DND-41 (cell line): ENCODE results near the gene LGI1.

ENCODE experiments used
- ATAC-seq: fragments of 200-7000 bp; cut with Tn5 transposase; 3 replicates; pipeline ENCODE4 v1.9.1; 2021; ENCODE audit warnings: low read depth; ENCODE audit not compliant: insufficient read depth
- DNase-seq: peaks from one replicate; pipeline ENCODE4 v3.0.0-alpha.2; 2020
- H2AFZ ChIP-seq: 2 replicates; pipeline ENCODE4 v1.6.0; 2012; ENCODE audit warnings: low read depth, low read length
- H3K27ac ChIP-seq: 2 replicates; pipeline ENCODE4 v1.5.1; 2012; ENCODE audit warnings: low read length, inconsistent platforms
- H3K27me3 ChIP-seq: fragments of 200-600 bp; sonication (generic); 2 replicates; pipeline ENCODE4 v1.6.0; 2012; ENCODE audit warnings: low read length, mild to moderate bottlenecking, inconsistent platforms; ENCODE audit not compliant: insufficient read depth, poor library complexity
- H3K36me3 ChIP-seq: 2 replicates; pipeline ENCODE4 v1.5.1; 2012; ENCODE audit warnings: low read length, inconsistent platforms; ENCODE audit not compliant: insufficient read depth
- H3K4me1 ChIP-seq: 2 replicates; pipeline ENCODE4 v1.5.1; 2012; ENCODE audit warnings: mild to moderate bottlenecking, low read length; ENCODE audit not compliant: insufficient read depth
- H3K4me2 ChIP-seq: 2 replicates; pipeline ENCODE4 v1.6.0; 2012; ENCODE audit warnings: mild to moderate bottlenecking, moderate library complexity, low read length, inconsistent platforms; ENCODE audit not compliant: insufficient read depth
- H3K4me3 ChIP-seq, 2 experiments: fragments of 200-600 bp in 1 of 2; shearing (Covaris generic) in 1 of 2; 2 replicates each; pipeline ENCODE4 v1.5.1; 2012 to 2016; ENCODE audit warnings: inconsistent platforms in 2 of 2, low read length in 2 of 2, mild to moderate bottlenecking in 2 of 2, low read depth in 1 of 2, moderate library complexity in 1 of 2
- H3K79me2 ChIP-seq: 2 replicates; pipeline ENCODE4 v1.6.0; 2012; ENCODE audit warnings: low read length, inconsistent platforms; ENCODE audit not compliant: insufficient read depth
- H3K9ac ChIP-seq: 2 replicates; pipeline ENCODE4 v1.6.0; 2012; ENCODE audit warnings: low read depth, mild to moderate bottlenecking, inconsistent platforms, low read length, moderate library complexity
- H3K9me3 ChIP-seq: 2 replicates; pipeline ENCODE4 v1.5.1; 2012; ENCODE audit warnings: low read length, moderate library complexity, mild to moderate bottlenecking, inconsistent platforms; ENCODE audit not compliant: insufficient read depth, severe bottlenecking
- H4K20me1 ChIP-seq: 2 replicates; pipeline ENCODE4 v1.6.0; 2012; ENCODE audit warnings: low read length; ENCODE audit not compliant: insufficient read depth
- EZH2 ChIP-seq: IDR thresholded peaks from 3 replicates; pipeline ENCODE4 v1.6.1; 2012; ENCODE audit warnings: borderline replicate concordance, low read depth, mild to moderate bottlenecking, moderate library complexity, low read length, inconsistent platforms; ENCODE audit not compliant: severe bottlenecking
- TF ChIP-seq, protein P1 (sequence below): IDR thresholded peaks from 2 replicates; pipeline ENCODE4 v1.5.1; 2012; ENCODE audit warnings: borderline replicate concordance, low read length, moderate library complexity, mild to moderate bottlenecking; ENCODE audit not compliant: poor library complexity, severe bottlenecking; ENCODE audit errors: extremely low read depth

Gene LGI1

DNA sequence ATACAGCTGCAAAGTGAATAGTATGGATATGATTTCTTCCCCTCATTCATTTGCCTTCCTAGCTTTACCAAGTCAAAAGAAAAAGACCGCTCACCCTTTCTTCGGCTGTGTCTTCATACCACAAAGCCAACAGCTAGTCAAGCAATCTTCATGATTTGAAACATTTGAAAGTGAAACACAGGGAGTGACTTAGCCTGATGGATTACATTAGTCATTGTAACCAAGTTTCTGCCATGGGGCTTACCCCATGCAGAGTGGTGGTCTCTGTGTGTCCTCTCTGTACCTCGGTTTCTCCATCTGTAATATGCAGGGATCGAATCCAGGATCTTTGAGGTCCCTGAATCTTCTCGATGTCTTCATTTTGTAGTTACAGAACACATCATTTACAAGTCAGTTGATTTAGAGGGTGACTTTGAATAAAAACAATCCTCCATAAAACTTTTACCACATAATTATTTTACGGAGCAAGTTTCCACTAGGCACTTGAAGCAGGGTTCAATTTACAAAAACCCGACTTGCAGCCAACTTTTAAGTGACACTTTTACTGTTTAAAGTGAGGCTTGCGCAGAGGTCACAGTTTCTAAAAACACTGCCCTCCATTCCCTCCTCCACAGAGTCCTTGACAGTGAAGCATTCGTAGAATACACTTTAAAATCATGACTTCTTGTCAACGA lies 2.2 kb upstream of the LGI1 start:
- TF ChIP-seq, protein P1, sequence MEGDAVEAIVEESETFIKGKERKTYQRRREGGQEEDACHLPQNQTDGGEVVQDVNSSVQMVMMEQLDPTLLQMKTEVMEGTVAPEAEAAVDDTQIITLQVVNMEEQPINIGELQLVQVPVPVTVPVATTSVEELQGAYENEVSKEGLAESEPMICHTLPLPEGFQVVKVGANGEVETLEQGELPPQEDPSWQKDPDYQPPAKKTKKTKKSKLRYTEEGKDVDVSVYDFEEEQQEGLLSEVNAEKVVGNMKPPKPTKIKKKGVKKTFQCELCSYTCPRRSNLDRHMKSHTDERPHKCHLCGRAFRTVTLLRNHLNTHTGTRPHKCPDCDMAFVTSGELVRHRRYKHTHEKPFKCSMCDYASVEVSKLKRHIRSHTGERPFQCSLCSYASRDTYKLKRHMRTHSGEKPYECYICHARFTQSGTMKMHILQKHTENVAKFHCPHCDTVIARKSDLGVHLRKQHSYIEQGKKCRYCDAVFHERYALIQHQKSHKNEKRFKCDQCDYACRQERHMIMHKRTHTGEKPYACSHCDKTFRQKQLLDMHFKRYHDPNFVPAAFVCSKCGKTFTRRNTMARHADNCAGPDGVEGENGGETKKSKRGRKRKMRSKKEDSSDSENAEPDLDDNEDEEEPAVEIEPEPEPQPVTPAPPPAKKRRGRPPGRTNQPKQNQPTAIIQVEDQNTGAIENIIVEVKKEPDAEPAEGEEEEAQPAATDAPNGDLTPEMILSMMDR: no peak
- TF ChIP-seq EZH2: no peak
- H3K27ac ChIP-seq: no peak overlapping the region
- H3K27me3 ChIP-seq: peaks cover 7% of the 10 kb centered on the region
- no peak overlapping the region for H3K4me3 ChIP-seq
- no peak overlapping the region for H2AFZ ChIP-seq
- no peaks in the 10 kb centered on the region for H4K20me1 ChIP-seq
- ATAC-seq (no peak), DNase-seq (no peak)
- H3K9me3 ChIP-seq: no peaks in the 10 kb centered on the region
- H3K9ac ChIP-seq: no peak overlapping the region
- no peaks in the 10 kb centered on the region for H3K79me2 ChIP-seq
- no peak overlapping the region for H3K4me2 ChIP-seq
- no peaks in the 10 kb centered on the region for H3K36me3 ChIP-seq
- H3K4me1 ChIP-seq: no peaks in the 10 kb centered on the region

DNA sequence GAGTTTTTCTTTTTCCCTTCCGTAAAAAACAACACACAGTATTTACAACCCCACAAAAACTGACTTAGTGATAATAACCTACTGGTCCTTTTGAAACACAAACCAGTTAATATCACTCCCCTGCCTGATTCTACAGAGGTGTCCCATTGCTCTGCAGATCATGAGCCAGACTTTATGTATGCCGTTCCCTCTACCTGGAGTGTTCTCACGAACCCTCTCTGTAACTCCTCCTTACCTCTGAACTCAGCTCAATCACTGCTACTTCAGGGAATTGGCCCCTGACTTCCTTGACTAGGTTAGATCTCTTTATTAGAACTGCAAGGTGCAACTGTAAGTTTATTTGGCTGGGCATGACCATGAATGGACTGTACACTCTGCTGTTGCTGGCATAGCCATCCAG lies 1.6 kb upstream of the LGI1 start:
- Histone ChIP-seq H3K79me2 (no peaks in the 10 kb centered on the region), H4K20me1 (no peaks in the 10 kb centered on the region), H3K4me1 (no peaks in the 10 kb centered on the region), H3K27ac (no peak overlapping the region), H3K36me3 (no peaks in the 10 kb centered on the region), H3K9ac (no peak overlapping the region), H2AFZ (no peak overlapping the region), H3K4me3 (no peak overlapping the region), H3K9me3 (no peaks in the 10 kb centered on the region), H3K4me2 (no peak overlapping the region), H3K27me3 (peaks cover 4% of the 10 kb centered on the region)
- no peak for ATAC-seq
- no peak for DNase-seq
- TF ChIP-seq, protein P1: no peak
- no peak for TF ChIP-seq EZH2

DNA sequence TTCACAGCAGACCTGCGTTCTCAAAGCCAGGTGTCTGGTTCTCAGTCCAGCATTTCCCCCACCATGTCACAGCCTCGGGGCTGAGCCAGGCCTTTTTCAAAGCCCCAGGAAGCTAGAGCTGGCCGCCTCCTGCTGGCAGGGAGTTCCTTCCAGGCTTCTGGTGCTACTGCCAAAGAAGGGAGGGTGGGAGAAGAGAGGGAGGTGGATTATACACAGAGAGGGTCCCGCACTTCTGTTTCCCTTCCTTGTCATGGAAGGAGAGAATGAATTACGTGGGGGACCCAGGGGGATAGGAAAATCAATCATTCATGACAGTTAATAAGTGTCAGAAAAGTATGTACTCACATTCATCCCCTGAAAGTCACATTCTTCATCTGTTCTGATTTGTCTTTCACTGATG lies 600 bp upstream of the LGI1 start:
- H3K27ac ChIP-seq: no peak overlapping the region
- H3K9ac ChIP-seq: no peak overlapping the region
- peaks cover 4% of the 10 kb centered on the region for H3K27me3 ChIP-seq
- no peaks in the 10 kb centered on the region for H4K20me1 ChIP-seq
- DNase-seq (no peak), ATAC-seq (no peak)
- no peaks in the 10 kb centered on the region for H3K9me3 ChIP-seq
- H3K79me2 ChIP-seq: no peaks in the 10 kb centered on the region
- H3K36me3 ChIP-seq: no peaks in the 10 kb centered on the region
- no peak overlapping the region for H2AFZ ChIP-seq
- no peak for TF ChIP-seq EZH2
- TF ChIP-seq, protein P1: no peak
- H3K4me3 ChIP-seq: no peak overlapping the region
- no peak overlapping the region for H3K4me2 ChIP-seq
- no peaks in the 10 kb centered on the region for H3K4me1 ChIP-seq

DNA sequence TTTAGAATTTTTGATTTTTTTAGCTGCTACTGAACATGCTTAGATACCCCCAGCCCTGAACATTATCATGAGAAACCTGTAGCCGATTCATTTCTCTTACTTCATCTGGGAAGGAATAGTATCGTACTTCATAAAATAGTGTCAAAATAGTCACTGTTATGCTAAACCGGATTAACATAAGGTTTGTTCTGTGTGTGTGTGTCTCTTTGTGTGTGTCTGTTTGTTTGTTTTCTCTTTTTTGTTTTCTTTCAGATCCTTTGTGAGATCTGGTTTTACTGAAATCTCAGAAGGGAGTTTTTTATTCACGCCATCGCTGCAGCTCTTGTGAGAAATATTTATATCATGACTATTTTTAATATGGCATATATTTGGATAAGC lies 761 bp downstream of the LGI1 start:
- H4K20me1 ChIP-seq: no peaks in the 10 kb centered on the region
- ATAC-seq: no peak
- H3K27ac ChIP-seq: no peak overlapping the region
- H2AFZ ChIP-seq: no peak overlapping the region
- DNase-seq: no peak
- H3K4me2 ChIP-seq: no peak overlapping the region
- H3K27me3 ChIP-seq: peaks cover 8% of the 10 kb centered on the region
- H3K9ac ChIP-seq: no peak overlapping the region
- H3K4me1 ChIP-seq: no peaks in the 10 kb centered on the region
- H3K79me2 ChIP-seq: no peaks in the 10 kb centered on the region
- no peaks in the 10 kb centered on the region for H3K36me3 ChIP-seq
- H3K4me3 ChIP-seq: no peak overlapping the region
- TF ChIP-seq EZH2: no peak
- no peaks in the 10 kb centered on the region for H3K9me3 ChIP-seq
